OCI-LY1 (cell line): ENCODE data around the gene NDST4.

Experiments used
- H2AFZ ChIP-seq: fragments of 200-600 bp; sonication (generic), shearing (Covaris generic); 2 replicates; pipeline ENCODE4 v1.6.0; 2014; ENCODE audit warnings: antibody characterized with exemption, mild to moderate bottlenecking, low read length
- H3F3A ChIP-seq: fragments of 200-600 bp; sonication (generic), shearing (Covaris generic); 2 replicates; pipeline ENCODE4 v1.6.0; 2014; ENCODE audit warnings: mild to moderate bottlenecking, antibody characterized with exemption, low read length, moderate library complexity; ENCODE audit not compliant: insufficient read depth
- H3K27ac ChIP-seq: fragments of 200-600 bp; sonication (generic); 2 replicates; pipeline ENCODE4 v1.5.1; 2014; ENCODE audit warnings: low read length, mixed run types, mild to moderate bottlenecking, low read depth; ENCODE audit not compliant: poor library complexity, severe bottlenecking
- H3K27me3 ChIP-seq: fragments of 200-600 bp; sonication (generic); 2 replicates; pipeline ENCODE4 v1.6.0; 2014; ENCODE audit warnings: antibody characterized with exemption, mild to moderate bottlenecking, low read length, moderate library complexity; ENCODE audit not compliant: insufficient read depth
- H3K36me3 ChIP-seq: fragments of 200-600 bp; sonication (generic); 2 replicates; pipeline ENCODE4 v1.6.1; 2014; ENCODE audit warnings: mild to moderate bottlenecking, antibody characterized with exemption, low read length, moderate library complexity, mixed read lengths; ENCODE audit not compliant: insufficient read depth
- H3K4me1 ChIP-seq: fragments of 200-600 bp; sonication (generic); 2 replicates; pipeline ENCODE4 v1.5.1; 2014; ENCODE audit warnings: mild to moderate bottlenecking, low read length, moderate library complexity; ENCODE audit not compliant: insufficient read depth, severe bottlenecking
- H3K4me2 ChIP-seq: fragments of 200-600 bp; sonication (generic), shearing (Covaris generic); 2 replicates; pipeline ENCODE4 v1.6.1; 2014; ENCODE audit warnings: low read length
- H3K4me3 ChIP-seq: fragments of 200-600 bp; sonication (generic); 2 replicates; pipeline ENCODE4 v1.5.1; 2014; ENCODE audit warnings: low read length, low read depth, mild to moderate bottlenecking, mixed read lengths; ENCODE audit not compliant: poor library complexity, severe bottlenecking
- H3K79me2 ChIP-seq: fragments of 200-600 bp; shearing (Covaris generic); 2 replicates; pipeline ENCODE4 v1.6.1; 2016; ENCODE audit warnings: mixed run types, low read length, mixed read lengths; ENCODE audit not compliant: insufficient read depth
- H3K9ac ChIP-seq: fragments of 200-600 bp; sonication (generic), shearing (Covaris generic); 2 replicates; pipeline ENCODE4 v1.6.1; 2014; ENCODE audit warnings: mild to moderate bottlenecking, low read length, mixed read lengths
- H3K9me2 ChIP-seq: fragments of 200-600 bp; sonication (generic), shearing (Covaris generic); 2 replicates; pipeline ENCODE4 v1.6.1; 2014; ENCODE audit warnings: low read depth, mild to moderate bottlenecking, low read length, mixed read lengths
- H3K9me3 ChIP-seq: fragments of 200-600 bp; shearing (Covaris generic); 2 replicates; pipeline ENCODE4 v1.6.1; 2014; ENCODE audit warnings: low read length, mixed read lengths
- H4K20me1 ChIP-seq: fragments of 200-600 bp; sonication (generic), shearing (Covaris generic); 2 replicates; pipeline ENCODE4 v1.6.0; 2016; ENCODE audit warnings: mild to moderate bottlenecking, low read length; ENCODE audit not compliant: insufficient read depth
- CTCF ChIP-seq: fragments of 200-600 bp; sonication (generic), shearing (Covaris generic); IDR thresholded peaks from 2 replicates; pipeline ENCODE4 v1.5.1; 2017; ENCODE audit warnings: mild to moderate bottlenecking, antibody characterized with exemption, low read length, moderate library complexity, mixed read lengths
- EZH2 ChIP-seq: fragments of 200-600 bp; sonication (generic), shearing (Covaris generic); IDR thresholded peaks from 2 replicates; pipeline ENCODE4 v1.8.0; 2017; ENCODE audit warnings: borderline replicate concordance, mixed run types, mild to moderate bottlenecking, antibody characterized with exemption, low read length, moderate library complexity, mixed read lengths

NDST4 gene

GRCh38 chr4:114807357-114807756 lies 306.1 kb downstream of the NDST4 start:
- Histone ChIP-seq H4K20me1 (no peaks in the 10 kb centered on the region), H3K36me3 (no peaks in the 10 kb centered on the region), H3K27ac (no peak overlapping the region), H3K79me2 (no peaks in the 10 kb centered on the region), H3K4me1 (no peaks in the 10 kb centered on the region), H3K4me3 (no peak overlapping the region), H3K9me2 (no peaks in the 10 kb centered on the region), H3K9ac (no peak overlapping the region), H3K4me2 (no peak overlapping the region), H3F3A (no peaks in the 10 kb centered on the region), H3K9me3 (no peaks in the 10 kb centered on the region), H2AFZ (no peak overlapping the region), H3K27me3 (no peaks in the 10 kb centered on the region)
- TF ChIP-seq CTCF (no peak), EZH2 (no peak)

GRCh38 chr4:114791976-114792375 lies 321.4 kb downstream of the NDST4 start:
- TF ChIP-seq EZH2: no peak
- TF ChIP-seq CTCF: no peak
- Histone ChIP-seq H3K4me1 (no peaks in the 10 kb centered on the region), H3K4me3 (no peak overlapping the region), H3K36me3 (no peaks in the 10 kb centered on the region), H3K9me3 (no peaks in the 10 kb centered on the region), H3K9ac (no peak overlapping the region), H3K27me3 (peaks cover 5% of the 10 kb centered on the region; the same call in 1 of the 2 replicates), H3K9me2 (no peaks in the 10 kb centered on the region), H3K27ac (no peak overlapping the region), H4K20me1 (no peaks in the 10 kb centered on the region), H3K79me2 (no peaks in the 10 kb centered on the region), H3F3A (no peaks in the 10 kb centered on the region), H3K4me2 (no peak overlapping the region), H2AFZ (no peak overlapping the region)

GRCh38 chr4:114785570-114785969 lies 327.9 kb downstream of the NDST4 start:
- no peak for TF ChIP-seq CTCF
- no peak for TF ChIP-seq EZH2
- Histone ChIP-seq H3K27ac (no peak overlapping the region), H3K36me3 (no peaks in the 10 kb centered on the region), H3K9me3 (no peaks in the 10 kb centered on the region), H3F3A (no peaks in the 10 kb centered on the region; the same call in 1 of the 2 replicates), H4K20me1 (no peaks in the 10 kb centered on the region), H3K79me2 (no peaks in the 10 kb centered on the region), H3K9ac (no peak overlapping the region), H3K4me3 (no peak overlapping the region), H2AFZ (no peak overlapping the region), H3K4me2 (no peak overlapping the region), H3K27me3 (no peaks in the 10 kb centered on the region; the same call in 1 of the 2 replicates), H3K9me2 (no peaks in the 10 kb centered on the region), H3K4me1 (no peaks in the 10 kb centered on the region)
